HG02973 (cell line): ENCODE results near the gene SUPT3H.
"Not testable (repeated sequence)": the region's sequence is repeated elsewhere in the genome, so short reads cannot be mapped to it uniquely, and the experiment has no call there.

Source experiments
- ATAC-seq: cut with Tn5 transposase; IDR thresholded peaks from one replicate; pipeline ENCODE4 v1.9.1; 2021; ENCODE audit warnings: moderate library complexity; ENCODE audit not compliant: unreplicated experiment

The SUPT3H gene

DNA sequence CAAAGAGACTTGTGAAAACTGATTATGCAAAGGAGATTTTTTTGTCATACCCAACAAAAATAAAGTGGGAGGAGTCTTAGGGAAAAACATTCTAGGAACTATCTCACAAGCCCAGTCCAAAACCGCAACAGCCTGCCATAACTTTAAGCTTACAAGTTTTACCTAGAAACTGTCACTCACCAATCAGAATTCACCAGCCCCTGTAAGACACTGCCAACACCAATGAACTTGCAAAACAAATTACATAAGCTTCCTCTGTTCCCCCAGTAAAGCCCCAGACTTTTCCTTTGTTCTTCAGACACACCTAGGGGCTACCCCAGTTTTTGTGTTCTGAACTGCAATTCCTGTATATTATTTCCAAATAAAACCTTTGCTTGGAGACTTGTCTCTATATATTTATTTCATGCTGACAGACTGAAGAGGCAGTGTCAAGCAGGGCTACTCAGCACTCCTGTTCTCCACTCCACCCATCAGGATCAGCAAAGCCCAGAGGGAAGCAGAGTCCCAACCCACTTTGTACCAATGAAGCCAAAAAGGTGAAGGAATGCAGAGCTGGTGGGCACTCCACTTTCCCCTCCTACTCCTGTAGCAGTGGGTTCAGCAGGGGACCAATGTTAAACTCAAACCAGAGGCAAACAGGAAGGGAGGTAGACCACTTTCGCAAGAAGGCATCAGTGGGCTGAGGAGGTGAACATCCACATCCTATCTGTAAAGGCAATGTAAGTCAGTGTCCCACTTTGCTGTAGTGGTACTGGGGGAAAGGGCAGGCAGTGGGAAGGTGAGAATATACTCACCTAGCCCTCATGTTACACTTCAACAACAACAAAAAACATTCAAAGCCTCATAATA lies 192.1 kb downstream of the SUPT3H start:
- ATAC-seq = no peak

DNA sequence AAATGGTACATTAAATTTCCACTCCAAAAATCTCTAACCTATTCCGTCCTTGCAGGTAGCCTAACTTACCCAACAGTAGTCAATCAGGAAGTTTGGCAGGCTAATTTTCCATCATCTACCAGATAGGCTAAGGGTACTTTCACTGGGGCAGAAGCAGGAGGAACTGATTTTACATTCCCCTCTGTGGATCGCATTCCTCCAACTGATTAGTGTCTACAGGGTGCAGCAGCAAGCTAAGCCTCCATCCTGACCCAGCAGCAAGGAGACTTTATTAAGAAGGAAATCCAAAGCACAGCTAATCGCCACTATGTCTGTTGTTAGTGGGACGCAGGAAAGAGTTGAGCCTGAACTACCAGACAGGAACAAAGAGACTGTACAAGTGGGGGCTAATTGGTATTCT lies 192.8 kb downstream of the SUPT3H start:
- no peak for ATAC-seq

DNA sequence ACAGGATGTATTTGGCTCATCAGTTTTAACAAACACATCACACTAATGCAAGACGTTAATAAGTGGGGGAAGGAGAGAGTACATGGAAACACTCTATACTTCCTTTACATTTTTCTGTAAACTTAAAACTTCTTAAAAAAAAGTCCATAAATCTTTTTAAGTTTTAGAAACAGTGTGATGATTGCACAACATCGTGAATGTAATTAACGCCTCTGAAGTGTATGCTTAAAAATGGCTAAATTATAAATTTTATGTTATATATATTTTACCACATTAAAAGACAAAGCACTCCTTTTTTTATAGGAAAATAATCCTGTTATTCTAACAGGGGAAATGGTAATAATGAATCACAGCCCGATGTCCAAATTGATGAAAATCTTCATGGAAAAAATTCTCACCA lies 193.7 kb downstream of the SUPT3H start:
- ATAC-seq = no peak

DNA sequence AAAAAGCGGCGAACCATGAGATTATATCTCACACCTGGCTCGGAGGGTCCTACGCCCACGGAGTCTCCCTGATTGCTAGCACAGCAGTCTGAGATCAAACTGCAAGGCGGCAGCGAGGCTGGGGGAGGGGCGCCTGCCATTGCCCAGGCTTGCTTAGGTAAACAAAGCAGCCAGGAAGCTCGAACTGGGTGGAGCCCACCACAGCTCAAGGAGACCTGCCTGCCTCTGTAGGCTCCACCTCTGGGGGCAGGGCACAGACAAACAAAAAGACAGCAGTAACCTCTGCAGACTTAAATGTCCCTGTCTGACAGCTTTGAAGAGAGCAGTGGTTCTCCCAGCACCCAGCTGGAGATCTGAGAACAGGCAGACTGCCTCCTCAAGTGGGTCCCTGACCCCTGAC lies 201.4 kb downstream of the SUPT3H start:
- ATAC-seq = not testable (repeated sequence)

DNA sequence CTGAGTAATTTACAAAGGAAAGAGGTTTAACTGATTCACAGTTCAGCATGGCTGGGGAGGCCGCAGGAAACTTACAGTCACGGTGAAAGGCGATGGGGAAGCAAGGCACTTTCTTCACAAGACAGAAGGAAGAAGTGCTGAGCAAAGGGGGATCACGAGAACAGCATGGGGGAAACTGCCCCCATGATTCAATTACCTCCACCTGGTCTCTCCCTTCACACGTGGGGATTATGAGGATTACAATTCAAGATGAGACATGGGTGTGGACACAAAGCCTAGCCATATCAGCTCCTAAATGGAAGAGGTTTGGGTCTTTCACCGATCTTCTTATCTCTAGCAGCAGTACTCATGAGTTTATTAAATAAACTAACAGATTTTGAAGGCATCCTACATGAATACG lies 202.5 kb downstream of the SUPT3H start:
- no peak for ATAC-seq

DNA sequence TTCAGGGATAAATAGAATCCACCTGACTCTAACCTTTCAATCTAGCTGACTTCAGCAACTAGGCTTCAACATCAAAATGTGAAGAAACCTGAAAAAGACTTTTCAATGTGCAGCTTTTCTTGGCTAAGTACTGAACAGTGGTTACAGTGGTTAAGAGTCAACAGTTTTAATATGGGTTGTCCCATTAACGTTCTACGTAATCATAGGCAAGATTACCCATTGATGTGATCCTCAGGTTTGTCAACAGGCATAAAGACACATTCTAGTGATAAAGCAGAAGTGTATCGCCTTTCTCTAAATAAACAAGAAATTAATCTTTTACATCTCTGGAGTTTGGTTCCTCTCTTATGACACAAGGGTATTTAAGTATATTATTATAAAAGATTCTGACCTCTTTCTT lies 203.7 kb downstream of the SUPT3H start:
- no peak for ATAC-seq

- ATAC-seq = no peak
Observed at GRCh38 chr6:45171380-45171779, 206.4 kb downstream of the SUPT3H start.

GRCh38 chr6:45170309-45170708 lies 207.4 kb downstream of the SUPT3H start:
- ATAC-seq = no peak

- no peak for ATAC-seq
Observed at GRCh38 chr6:45169815-45170214, 207.9 kb downstream of the SUPT3H start.

- peak; percentile 90 for ATAC-seq
Observed at GRCh38 chr6:45163952-45164766, 213.6 kb downstream of the SUPT3H start.

GRCh38 chr6:45160305-45160704 lies 217.4 kb downstream of the SUPT3H start:
- ATAC-seq = no peak

DNA sequence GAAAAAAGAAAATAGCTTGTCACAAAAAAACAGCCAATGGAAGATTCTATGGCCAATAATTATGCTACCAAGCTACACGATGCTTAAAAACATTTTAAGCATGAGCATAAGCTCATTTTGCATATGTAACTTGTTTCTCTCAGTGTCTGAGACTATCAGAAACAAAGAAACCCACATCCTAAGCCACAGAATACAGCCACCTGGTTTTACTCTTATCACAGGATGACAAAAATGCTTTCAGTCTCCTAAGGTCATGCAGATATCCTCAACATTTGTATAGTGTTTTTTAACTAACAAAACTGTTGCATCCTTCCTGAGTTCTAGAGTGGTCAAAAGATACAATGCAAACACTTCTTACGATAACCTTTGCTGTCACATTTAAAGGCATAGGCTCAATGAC lies 221.7 kb downstream of the SUPT3H start:
- peak; percentile 99 for ATAC-seq

DNA sequence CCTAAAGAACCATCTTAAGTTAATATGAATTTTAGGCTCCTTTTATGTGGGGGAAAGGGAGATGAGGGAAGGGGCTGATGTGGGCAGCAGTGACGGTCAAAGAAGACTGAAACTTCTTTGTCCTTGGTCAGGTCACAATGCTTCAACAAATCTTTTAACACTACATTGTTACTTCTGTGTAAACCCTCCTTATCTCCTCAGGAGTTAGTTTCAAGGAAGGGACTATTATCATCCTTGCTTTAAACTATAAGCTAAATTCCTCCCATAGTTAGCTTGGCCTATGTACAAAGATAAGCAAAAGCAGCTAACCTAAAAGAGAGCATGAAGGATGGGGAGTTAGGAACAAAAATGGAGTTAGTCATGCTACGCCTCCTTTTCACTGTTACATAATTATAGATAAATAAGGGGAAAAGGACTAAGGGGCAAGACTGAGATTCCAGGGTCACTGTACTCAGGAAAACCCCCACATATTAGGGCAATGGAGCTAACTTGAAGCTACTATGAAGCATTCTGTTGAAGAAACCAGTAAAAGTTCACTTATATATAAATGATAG lies 222.3 kb downstream of the SUPT3H start:
- no peak for ATAC-seq

- no peak for ATAC-seq
Observed at GRCh38 chr6:45154679-45155078, 223.1 kb downstream of the SUPT3H start.

- ATAC-seq = no peak
Observed at GRCh38 chr6:45148711-45149341, 228.9 kb downstream of the SUPT3H start.

- ATAC-seq = no peak
Observed at GRCh38 chr6:45148278-45148677, 229.5 kb downstream of the SUPT3H start.

DNA sequence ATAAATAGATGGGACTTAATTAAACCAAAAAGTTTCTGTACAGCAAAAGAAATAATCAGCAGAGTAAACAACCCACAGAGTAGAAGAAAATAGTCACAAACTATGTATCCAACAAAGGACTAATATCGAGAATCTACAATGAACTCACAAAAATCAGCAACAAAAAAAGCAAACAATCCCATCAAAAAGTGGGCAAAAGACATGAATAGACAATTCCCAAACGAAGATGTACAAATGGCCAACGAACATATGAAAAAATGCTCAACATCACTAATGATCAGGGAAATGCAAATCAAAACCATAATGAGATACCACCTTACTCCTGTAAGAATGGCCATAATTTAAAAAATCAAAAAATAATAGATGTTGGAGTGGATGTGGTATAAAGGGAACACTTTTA lies 232.1 kb downstream of the SUPT3H start:
- ATAC-seq = not testable (repeated sequence)

DNA sequence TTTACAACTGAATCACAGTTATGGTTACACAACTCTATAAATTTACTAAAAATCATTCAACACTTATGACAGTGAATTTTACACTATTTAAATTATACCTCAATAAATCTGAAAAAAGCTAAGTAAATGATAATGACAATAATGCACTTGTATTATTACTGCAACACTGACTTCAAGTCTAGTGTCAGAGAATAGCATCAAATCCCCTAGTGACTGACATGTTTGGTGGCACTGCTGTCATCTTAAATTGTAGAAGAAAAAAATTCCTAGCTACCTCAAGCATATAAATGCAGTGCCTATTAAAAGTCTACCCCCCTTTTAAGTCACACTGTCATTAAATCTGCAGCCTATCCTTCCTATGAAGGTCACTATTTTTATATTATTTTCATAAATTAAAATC lies 239.0 kb downstream of the SUPT3H start:
- no peak for ATAC-seq

DNA sequence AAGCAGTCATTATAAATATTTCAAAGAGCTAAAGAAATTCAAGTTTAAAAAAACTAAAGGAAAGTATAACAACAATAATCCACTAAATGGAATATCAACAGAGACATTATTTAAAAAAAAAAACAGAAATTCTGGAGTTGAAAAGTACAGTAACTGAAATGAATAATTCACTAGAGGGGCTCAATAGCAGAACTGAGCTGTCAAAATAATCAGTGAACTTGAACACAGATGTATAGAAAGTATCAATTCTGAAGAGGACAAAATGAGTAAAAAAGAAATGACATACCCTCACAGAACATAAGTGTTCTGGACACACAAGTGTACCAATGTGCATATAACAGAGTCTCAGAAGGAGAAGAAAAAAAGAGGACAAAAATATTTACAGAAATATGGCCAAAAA lies 241.2 kb downstream of the SUPT3H start:
- no peak for ATAC-seq

- no peak for ATAC-seq
Observed at GRCh38 chr6:45132658-45133294, 245.0 kb downstream of the SUPT3H start.

- no peak for ATAC-seq
Observed at GRCh38 chr6:45132059-45132458, 245.7 kb downstream of the SUPT3H start.
